Activated naive CD4-positive, alpha-beta T cell treated with anti-CD3 and anti-CD28 coated beads for 36 hours (primary cell): Measurements from ENCODE around the gene ZP3. TPM values are rescaled to one million over a fixed set of nuclear protein-coding genes. Genes with fewer than 3 reads are reported as not detected.
"Not testable (repeated sequence)": the region's sequence is repeated elsewhere in the genome, so short reads cannot be mapped to it uniquely, and the experiment has no call there.

Experiments
- CTCF ChIA-PET: fragments of 350-600 bp; sonication (Branson Sonifier 250); formaldehyde crosslinking; loops from one replicate; lab custom pipeline; 2021; ENCODE audit warnings: antibody characterized with exemption; lab: Charles Lee
- DNase-seq: peaks from one replicate; pipeline ENCODE4 v3.0.0-alpha.2; 2020
- H3K27ac Mint-ChIP-seq: one replicate; pipeline ENCODE4 v1.8.0; 2021; ENCODE audit warnings: mild to moderate bottlenecking, mixed read lengths
- H3K27me3 Mint-ChIP-seq: one replicate; pipeline ENCODE4 v1.8.0; 2021; ENCODE audit warnings: low read depth, mixed read lengths
- H3K36me3 Mint-ChIP-seq: one replicate; pipeline ENCODE4 v1.8.0; 2021; ENCODE audit warnings: low read depth, mixed read lengths
- H3K4me1 Mint-ChIP-seq: one replicate; pipeline ENCODE4 v1.8.0; 2021; ENCODE audit warnings: low read depth, mixed read lengths
- H3K4me3 Mint-ChIP-seq: one replicate; pipeline ENCODE4 v1.8.0; 2021; ENCODE audit warnings: mild to moderate bottlenecking, moderate library complexity, mixed read lengths
- H3K9me3 Mint-ChIP-seq: one replicate; pipeline ENCODE4 v1.8.0; 2021; ENCODE audit warnings: mixed read lengths
- intact Hi-C: fragments of 100-400 bp; cut with micrococcal nuclease; formaldehyde crosslinking; loops from one replicate; pipeline ENCODE4 v1.15.1; 2023
- total RNA-seq, 2 experiments: library from RNA; stranded (reverse); gene quantifications; one replicate each; pipeline ENCODE4 v1.2.3, GENCODE V29; 2021

The ZP3 gene
- total RNA-seq, 2 experiments from 2014 or later = 26.6 to 32.6 TPM

DNA sequence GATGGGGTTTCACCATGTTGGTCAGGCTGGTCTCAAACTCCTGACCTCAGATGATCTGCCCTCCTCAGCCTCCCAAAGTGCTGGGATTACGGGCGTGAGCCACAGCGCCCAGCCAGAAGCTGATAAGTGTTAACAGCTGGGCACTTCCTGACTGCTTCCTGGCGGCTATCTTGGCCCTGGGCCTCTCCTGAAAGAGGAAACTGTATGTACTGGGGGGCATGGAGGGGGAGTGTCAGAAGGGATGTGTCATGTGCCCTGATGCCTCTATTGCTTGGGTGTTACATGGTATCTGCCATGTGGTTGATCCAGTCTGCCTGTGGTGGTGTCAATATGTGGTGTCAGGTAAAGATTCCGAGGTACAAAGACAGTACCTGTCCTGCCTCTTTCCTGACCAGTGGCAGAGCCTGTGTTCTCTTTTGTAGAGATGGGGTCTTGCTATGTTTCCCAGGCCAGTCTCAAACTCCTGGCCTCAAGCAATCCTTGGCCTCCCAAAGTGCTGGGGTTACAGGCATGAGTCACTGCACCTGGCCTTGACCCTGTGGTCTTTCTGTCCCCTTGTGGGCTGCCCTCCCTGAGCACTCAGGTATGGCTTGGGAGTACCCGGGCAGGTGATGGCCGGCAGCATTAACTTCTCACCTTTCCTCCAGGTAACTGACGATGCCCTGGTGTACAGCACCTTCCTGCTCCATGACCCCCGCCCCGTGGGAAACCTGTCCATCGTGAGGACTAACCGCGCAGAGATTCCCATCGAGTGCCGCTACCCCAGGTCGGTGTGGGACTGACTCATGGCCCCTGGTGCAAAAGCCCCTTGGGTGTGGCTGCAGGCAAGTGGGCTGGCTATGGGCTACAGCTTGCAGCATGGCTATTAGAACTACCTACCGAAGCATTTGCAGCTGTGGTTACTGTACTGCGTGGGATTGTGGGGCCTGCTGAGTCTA lies 4.4 kb downstream of the ZP3 start:
- Mint-ChIP-seq H3K4me1 (peaks cover 5% of the 10 kb centered on the region), H3K9me3 (no peaks in the 10 kb centered on the region), H3K27me3 (no peaks in the 10 kb centered on the region), H3K4me3 (no peak overlapping the region), H3K36me3 (no peaks in the 10 kb centered on the region), H3K27ac (no peak overlapping the region)
- CTCF ChIA-PET = interaction anchor here (1.2 kb wide), 1 partner anchor 13 kb away, joined by 4 read pairs; no protein-coding TSS in a partner anchor
- intact Hi-C loops = no loop called here
- DNase-seq = no peak

DNA sequence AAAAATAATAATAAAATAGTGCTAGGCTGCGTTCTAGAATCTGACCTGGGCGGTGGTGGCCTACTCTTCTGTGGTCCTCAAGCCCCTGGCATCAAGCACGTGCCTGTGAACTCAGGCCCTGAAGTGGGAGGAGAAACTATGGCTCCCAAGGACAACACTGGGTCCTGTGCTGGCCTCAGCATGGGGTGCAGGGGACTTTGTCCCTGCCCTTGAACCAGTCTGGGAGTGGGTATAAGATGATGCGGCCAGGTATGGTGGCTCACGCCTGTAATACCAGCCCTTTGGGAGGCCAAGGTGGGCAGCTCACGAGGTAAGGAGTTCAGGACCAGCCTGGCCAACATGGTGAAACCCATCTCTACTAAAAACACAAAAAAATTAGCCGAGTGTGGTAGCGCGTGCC lies 5.5 kb downstream of the ZP3 start:
- no peak overlapping the region for H3K4me3 Mint-ChIP-seq
- no peak for DNase-seq

DNA sequence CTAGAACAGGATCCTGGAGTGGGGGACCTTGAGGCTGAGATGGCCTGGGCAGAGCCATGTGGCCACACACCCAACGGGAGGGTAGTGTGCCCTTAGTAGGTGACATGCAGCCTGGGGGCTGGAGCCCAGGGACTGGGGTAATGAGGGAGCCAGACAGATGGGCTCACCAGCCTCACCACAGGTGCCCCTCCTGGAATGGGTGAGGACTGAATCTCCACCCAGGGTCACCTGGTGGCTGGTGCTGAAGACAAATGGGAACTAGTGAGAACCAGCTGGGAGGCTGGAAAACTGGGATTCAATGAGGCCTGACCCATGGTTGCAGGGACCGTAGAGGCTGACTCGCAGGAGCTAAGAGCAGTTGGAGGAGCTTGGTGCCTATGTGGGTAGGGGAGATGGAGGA lies 6.1 kb downstream of the ZP3 start:
- intact Hi-C loops = no loop called here
- H3K36me3 Mint-ChIP-seq = peaks cover 2% of the 10 kb centered on the region
- no peaks in the 10 kb centered on the region for H3K27me3 Mint-ChIP-seq
- H3K27ac Mint-ChIP-seq = no peak overlapping the region
- H3K4me1 Mint-ChIP-seq = peaks cover 5% of the 10 kb centered on the region
- CTCF ChIA-PET = interaction anchor here (1.0 kb wide), 1 partner anchor 12 kb away, joined by 3 read pairs; no protein-coding TSS in a partner anchor
- H3K9me3 Mint-ChIP-seq = no peaks in the 10 kb centered on the region
- DNase-seq = no peak
- H3K4me3 Mint-ChIP-seq = no peak overlapping the region

More for the DNA sequence above, 5.5 kb downstream of the ZP3 start:
- Mint-ChIP-seq H3K27me3 (no peaks in the 10 kb centered on the region), H3K36me3 (peaks cover 2% of the 10 kb centered on the region), H3K9me3 (no peaks in the 10 kb centered on the region), H3K4me1 (peaks cover 5% of the 10 kb centered on the region), H3K27ac (no peak overlapping the region)
- CTCF ChIA-PET = no interaction called here
- intact Hi-C loops = no loop called here

DNA sequence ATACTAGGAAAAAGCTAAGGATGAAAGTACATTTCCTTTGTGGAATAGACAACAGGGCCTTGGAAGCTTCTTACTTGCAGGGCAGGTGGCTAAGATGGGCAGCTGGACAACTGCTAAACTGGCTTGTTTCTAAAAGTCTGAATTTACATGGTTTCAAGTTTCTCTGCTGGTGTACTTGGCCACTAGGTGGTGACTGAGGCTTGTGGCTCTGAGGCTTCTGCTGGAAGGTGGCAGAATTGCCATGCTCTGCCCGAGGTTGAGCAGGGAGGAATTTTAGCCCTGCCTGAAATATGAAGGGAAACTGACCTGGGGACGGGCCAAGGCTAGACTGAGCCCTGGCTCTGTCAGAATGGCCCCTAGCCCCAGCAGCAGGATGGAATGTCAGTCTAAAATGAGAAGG lies 13.1 kb downstream of the ZP3 start:
- H3K27me3 Mint-ChIP-seq, H3K9me3 Mint-ChIP-seq, H3K4me3 Mint-ChIP-seq, intact Hi-C loops, H3K36me3 Mint-ChIP-seq, H3K4me1 Mint-ChIP-seq, H3K27ac Mint-ChIP-seq, CTCF ChIA-PET: not testable (repeated sequence)
- DNase-seq = peak; percentile 80

DNA sequence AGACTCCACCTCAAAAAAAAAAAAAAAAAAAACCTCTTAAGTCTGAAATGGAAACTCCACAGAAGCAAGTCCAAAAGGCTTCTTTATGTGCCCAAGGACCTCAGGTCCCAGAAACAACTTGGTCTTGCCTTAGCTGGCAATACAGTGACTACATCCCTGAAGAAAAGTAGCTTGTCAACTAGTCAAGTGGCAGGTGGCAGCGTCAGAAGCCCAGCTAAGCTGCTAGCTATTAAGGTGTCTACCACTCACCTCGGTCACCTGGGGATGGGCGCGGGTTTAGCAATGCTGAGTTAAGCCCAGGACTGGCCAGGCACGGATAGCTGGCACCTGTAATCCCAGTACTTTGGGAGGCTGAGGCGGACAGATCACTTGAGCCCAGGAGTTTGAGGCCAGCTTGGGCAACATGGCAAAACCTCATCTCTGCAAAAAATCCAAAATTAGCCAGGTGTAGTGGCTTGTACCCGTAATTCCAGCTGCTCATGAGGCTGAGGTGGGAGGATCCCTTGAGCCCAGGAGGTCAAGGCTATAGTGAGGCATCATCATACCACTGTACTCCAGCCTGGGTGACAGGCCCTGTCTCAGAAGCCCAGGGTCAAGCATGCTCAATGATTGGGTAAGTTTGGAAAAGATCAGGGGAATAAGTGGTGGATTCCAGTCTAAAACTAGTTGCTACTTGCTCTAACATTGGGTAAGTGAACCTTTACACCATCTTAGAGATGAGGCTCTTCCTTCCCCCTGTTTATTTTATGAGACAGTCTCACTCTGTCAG lies 14.6 kb downstream of the ZP3 start:
- H3K36me3 Mint-ChIP-seq, CTCF ChIA-PET, DNase-seq, H3K27ac Mint-ChIP-seq, H3K27me3 Mint-ChIP-seq, H3K9me3 Mint-ChIP-seq, intact Hi-C loops, H3K4me3 Mint-ChIP-seq: not testable (repeated sequence)
- peaks cover 11% of the 10 kb centered on the region for H3K4me1 Mint-ChIP-seq

DNA sequence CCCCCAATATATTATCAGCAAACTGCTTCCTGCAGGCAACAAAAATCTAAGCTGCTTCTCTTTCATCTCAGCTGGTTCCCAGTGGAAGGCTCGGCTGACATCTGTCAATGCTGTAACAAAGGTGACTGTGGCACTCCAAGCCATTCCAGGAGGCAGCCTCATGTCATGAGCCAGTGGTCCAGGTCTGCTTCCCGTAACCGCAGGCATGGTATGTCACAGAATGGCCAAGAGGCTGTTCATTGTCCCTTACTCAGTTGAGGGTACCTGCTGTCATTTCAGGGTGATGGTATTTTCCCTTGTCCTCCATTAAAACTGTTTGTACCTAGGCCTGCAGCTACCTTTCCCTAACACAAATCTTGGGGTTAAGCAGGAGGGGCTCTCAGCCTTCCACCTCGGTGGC lies 15.7 kb downstream of the ZP3 start:
- H3K36me3 Mint-ChIP-seq, intact Hi-C loops, H3K27ac Mint-ChIP-seq, H3K4me3 Mint-ChIP-seq, H3K27me3 Mint-ChIP-seq, DNase-seq, H3K9me3 Mint-ChIP-seq: not testable (repeated sequence)
- H3K4me1 Mint-ChIP-seq = peaks cover 18% of the 10 kb centered on the region
- CTCF ChIA-PET = interaction anchor here (0.6 kb wide), 1 partner anchor 12 kb away, joined by 3 read pairs; no protein-coding TSS in a partner anchor

DNA sequence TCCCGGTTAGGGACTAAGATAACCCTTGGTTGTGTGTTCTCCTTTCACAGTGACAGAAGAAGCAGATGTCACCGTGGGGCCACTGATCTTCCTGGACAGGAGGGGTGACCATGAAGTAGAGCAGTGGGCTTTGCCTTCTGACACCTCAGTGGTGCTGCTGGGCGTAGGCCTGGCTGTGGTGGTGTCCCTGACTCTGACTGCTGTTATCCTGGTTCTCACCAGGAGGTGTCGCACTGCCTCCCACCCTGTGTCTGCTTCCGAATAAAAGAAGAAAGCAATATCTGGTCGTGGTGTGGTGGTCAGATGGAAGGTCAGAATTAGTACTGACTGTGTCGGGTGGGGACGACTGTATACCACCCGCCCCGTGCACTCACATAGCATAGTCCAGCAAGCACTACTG lies 17.0 kb downstream of the ZP3 start:
- CTCF ChIA-PET, H3K27me3 Mint-ChIP-seq, H3K36me3 Mint-ChIP-seq: not testable (repeated sequence)

DNA sequence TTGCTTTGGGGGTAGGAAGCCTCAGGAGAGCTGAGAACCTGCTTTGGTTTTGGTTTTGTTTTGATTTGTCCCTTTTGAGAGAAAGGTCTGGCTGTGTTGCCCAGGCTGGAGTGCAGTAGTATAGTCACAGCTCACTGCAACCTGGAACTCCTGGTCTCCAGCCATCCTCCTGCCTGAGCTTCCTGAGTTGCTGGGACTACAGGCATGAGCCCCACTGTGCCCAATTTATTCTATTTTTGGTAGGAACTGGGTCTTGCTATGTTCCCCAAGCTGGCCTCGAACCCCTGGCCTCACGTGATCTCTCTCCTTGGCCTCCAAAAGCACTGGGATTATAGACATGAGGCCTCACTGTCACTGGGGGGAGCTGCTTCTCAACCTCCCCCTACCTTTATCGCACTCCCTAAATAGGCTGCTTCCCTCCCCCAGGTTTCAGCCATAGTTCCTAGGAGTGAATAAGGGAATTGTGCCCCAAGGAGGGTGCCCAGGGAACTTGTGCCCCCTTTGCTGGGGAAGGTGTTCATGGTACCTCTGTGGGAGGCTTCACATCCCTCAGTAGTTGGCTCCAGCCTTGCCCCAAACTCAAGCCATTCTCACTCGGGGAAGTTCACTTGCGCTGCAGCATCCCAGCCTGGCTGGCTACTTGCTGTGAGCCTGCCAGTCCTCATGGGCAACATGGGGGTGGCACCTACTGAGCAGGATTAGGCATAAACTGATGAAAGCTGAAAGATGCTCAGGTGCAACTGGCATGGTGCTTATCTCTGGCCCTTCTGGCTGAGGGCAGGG lies 18.1 kb downstream of the ZP3 start:
- CTCF ChIA-PET = interaction anchor here (1.1 kb wide), 1 partner anchor 166 kb away, joined by 4 read pairs; no protein-coding TSS in a partner anchor
- DNase-seq, H3K27me3 Mint-ChIP-seq, H3K27ac Mint-ChIP-seq, intact Hi-C loops, H3K36me3 Mint-ChIP-seq, H3K9me3 Mint-ChIP-seq, H3K4me3 Mint-ChIP-seq: not testable (repeated sequence)
- H3K4me1 Mint-ChIP-seq = peaks cover 20% of the 10 kb centered on the region

More for the DNA sequence above, 17.0 kb downstream of the ZP3 start:
- H3K27ac Mint-ChIP-seq, H3K9me3 Mint-ChIP-seq, intact Hi-C loops, H3K4me3 Mint-ChIP-seq, DNase-seq: not testable (repeated sequence)
- peaks cover 20% of the 10 kb centered on the region for H3K4me1 Mint-ChIP-seq

DNA sequence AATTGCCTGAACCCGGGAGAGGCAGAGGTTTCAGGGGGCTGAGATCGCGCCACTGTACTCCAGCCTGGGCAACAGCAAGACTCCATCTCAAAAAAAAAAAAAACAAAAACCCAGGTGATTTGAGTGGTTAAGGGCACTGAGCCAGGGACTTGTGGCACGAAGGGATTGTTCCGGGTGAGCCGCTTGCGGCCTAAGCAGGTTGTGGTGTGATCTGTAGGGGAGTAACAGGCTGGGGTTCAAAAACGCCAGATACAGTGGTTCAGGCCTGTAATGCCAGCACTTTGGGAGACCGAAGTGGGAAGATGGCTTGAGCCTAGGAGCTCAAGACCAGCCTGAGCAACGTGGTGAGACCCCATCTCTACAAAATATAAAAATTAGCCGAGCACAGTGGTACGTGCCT lies 19.1 kb downstream of the ZP3 start:
- Mint-ChIP-seq H3K4me1 (peaks cover 20% of the 10 kb centered on the region), H3K4me3 (peak overlapping the region; percentile 42), H3K27ac (peak overlapping the region; percentile 80)
- CTCF ChIA-PET, intact Hi-C loops, H3K9me3 Mint-ChIP-seq, H3K27me3 Mint-ChIP-seq, H3K36me3 Mint-ChIP-seq: not testable (repeated sequence)
- peak; percentile 37 for DNase-seq

DNA sequence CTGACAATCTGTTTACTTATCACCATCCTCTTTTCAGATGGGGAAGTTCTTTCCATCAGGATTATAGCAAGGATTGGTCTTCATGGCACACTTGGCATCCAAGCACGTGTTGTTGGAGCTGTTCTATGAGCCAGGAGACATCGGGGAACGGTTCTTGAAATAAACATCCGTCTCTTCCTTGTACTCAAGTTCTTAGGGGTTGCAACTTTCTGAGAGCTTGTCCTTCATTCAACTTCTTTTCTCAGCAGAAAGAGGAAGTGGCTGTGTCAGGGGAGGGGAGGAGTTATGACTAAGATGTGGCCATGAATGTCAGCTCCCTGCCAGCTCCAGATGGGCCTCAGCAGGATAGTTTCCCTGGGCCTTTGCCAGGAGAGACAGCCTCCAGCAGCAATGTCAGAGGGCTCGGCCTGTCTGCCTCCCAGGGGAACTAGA lies 20.8 kb downstream of the ZP3 start:
- Mint-ChIP-seq H3K4me1 (peaks cover 20% of the 10 kb centered on the region), H3K4me3 (peak overlapping the region; percentile 45), H3K27ac (peak overlapping the region; percentile 89)
- CTCF ChIA-PET, H3K9me3 Mint-ChIP-seq, intact Hi-C loops, H3K27me3 Mint-ChIP-seq, H3K36me3 Mint-ChIP-seq: not testable (repeated sequence)
- DNase-seq = peak; percentile 50

DNA sequence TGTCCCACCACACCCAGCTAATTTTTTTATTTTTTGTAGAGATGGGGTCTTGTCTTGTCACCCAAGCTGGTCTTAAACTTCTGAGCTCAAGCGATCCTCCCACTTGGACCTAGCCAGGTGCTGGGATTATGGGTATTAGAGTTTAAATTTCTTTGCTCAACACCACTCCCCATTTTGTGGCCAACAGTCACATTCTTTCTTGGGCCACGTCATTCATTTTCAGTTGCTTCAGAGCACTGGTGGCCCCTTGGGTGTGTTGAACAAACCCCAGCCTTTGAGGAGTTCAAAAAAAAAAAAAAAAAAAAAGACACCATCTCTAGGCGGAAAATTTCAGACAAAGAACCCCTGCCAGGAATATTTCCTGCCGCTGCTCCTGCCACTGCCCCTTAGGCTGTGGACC lies 32.3 kb downstream of the ZP3 start:
- DNase-seq, H3K9me3 Mint-ChIP-seq, CTCF ChIA-PET: not testable (repeated sequence)

DNA sequence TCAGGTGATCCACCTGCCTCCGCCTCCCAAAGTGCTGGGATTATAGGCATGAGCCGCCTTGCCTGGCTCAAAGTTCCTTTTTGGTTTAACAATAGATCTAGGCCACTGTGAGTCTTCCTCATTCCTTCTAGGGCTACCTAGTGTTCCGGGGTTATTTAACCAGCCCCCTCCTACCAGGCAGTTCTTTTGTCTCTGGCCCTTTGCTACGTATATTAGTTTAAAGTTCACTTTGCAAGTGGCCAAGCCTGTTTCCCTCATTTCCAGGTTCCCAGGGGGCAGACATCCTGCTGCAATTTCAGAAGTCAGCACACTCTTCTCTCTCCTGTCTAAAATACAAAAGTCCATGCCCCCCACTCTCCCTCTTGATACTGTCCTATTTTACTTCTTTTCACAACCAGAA lies 33.8 kb downstream of the ZP3 start:
- intact Hi-C loops, H3K36me3 Mint-ChIP-seq, H3K9me3 Mint-ChIP-seq, H3K27me3 Mint-ChIP-seq, CTCF ChIA-PET, H3K4me1 Mint-ChIP-seq, H3K4me3 Mint-ChIP-seq, DNase-seq, H3K27ac Mint-ChIP-seq: not testable (repeated sequence)

More for the DNA sequence above, 32.3 kb downstream of the ZP3 start:
- H3K4me1 Mint-ChIP-seq, H3K4me3 Mint-ChIP-seq, H3K27me3 Mint-ChIP-seq, intact Hi-C loops, H3K27ac Mint-ChIP-seq, H3K36me3 Mint-ChIP-seq: not testable (repeated sequence)
